ENCODE data around the gene LHX4.

The LHX4 gene

GRCh38 chr1:180282401-180283044 lies 52.5 kb downstream of the LHX4 start:
- Histone ChIP-seq H3K36me3 (ENCODE audit: control insufficient read depth in 1 of 2, insufficient read depth in 2 of 2, low read length in 2 of 2) (peaks cover 5 to 9% of the 10 kb centered on the region in 2 donors), H3K27me3 (ENCODE audit: low read depth, low read length) (no peaks in the 10 kb centered on the region), H3K27ac (ENCODE audit: low read length) (no peak overlapping the region)

GRCh38 chr1:180283098-180283497 lies 53.0 kb downstream of the LHX4 start:
- no peaks in the 10 kb centered on the region for H3K27me3 ChIP-seq (ENCODE audit: low read depth, low read length)
- no peaks in the 10 kb centered on the region for H3K4me1 ChIP-seq (ENCODE audit: control insufficient read depth in 1 of 2, insufficient read depth in 2 of 2, low read length in 2 of 2)
- no peak overlapping the region for H3K4me3 ChIP-seq (ENCODE audit: low read depth in 1 of 2, low read length in 2 of 2)
- H3K36me3 ChIP-seq (ENCODE audit: control insufficient read depth in 1 of 2, insufficient read depth in 2 of 2, low read length in 2 of 2): peaks cover 5 to 9% of the 10 kb centered on the region in 2 donors
- H3K27ac ChIP-seq (ENCODE audit: low read length): no peak overlapping the region
- H3K9me3 ChIP-seq (ENCODE audit: control insufficient read depth in 1 of 2, low read length in 2 of 2): no peaks in the 10 kb centered on the region

More at GRCh38 chr1:180282401-180283044, 52.5 kb downstream of the LHX4 start:
- no peaks in the 10 kb centered on the region for H3K4me1 ChIP-seq (ENCODE audit: control insufficient read depth in 1 of 2, insufficient read depth in 2 of 2, low read length in 2 of 2)
- H3K9me3 ChIP-seq (ENCODE audit: control insufficient read depth in 1 of 2, low read length in 2 of 2): no peaks in the 10 kb centered on the region
- H3K4me3 ChIP-seq (ENCODE audit: low read depth in 1 of 2, low read length in 2 of 2): no peak overlapping the region

GRCh38 chr1:180286417-180286816 lies 56.4 kb downstream of the LHX4 start:
- Histone ChIP-seq H3K27ac (ENCODE audit: low read length) (no peak overlapping the region), H3K36me3 (ENCODE audit: control insufficient read depth in 1 of 2, insufficient read depth in 2 of 2, low read length in 2 of 2) (no peaks in the 10 kb centered on the region), H3K27me3 (ENCODE audit: low read depth, low read length) (no peaks in the 10 kb centered on the region), H3K4me3 (ENCODE audit: low read depth in 1 of 2, low read length in 2 of 2) (no peak overlapping the region), H3K4me1 (ENCODE audit: control insufficient read depth in 1 of 2, insufficient read depth in 2 of 2, low read length in 2 of 2) (no peaks in the 10 kb centered on the region), H3K9me3 (ENCODE audit: control insufficient read depth in 1 of 2, low read length in 2 of 2) (no peaks in the 10 kb centered on the region)

- H3K36me3 ChIP-seq (ENCODE audit: control insufficient read depth in 1 of 2, insufficient read depth in 2 of 2, low read length in 2 of 2): no peaks in the 10 kb centered on the region
- H3K27me3 ChIP-seq (ENCODE audit: low read depth, low read length): no peaks in the 10 kb centered on the region
- no peaks in the 10 kb centered on the region for H3K9me3 ChIP-seq (ENCODE audit: control insufficient read depth in 1 of 2, low read length in 2 of 2)
- H3K27ac ChIP-seq (ENCODE audit: low read length): no peak overlapping the region
- H3K4me3 ChIP-seq (ENCODE audit: low read depth in 1 of 2, low read length in 2 of 2): no peak overlapping the region
- H3K4me1 ChIP-seq (ENCODE audit: control insufficient read depth in 1 of 2, insufficient read depth in 2 of 2, low read length in 2 of 2): no peaks in the 10 kb centered on the region
These were observed 58.1 kb downstream of the LHX4 start for GRCh38 chr1:180287988-180288705.

GRCh38 chr1:180288940-180289339 lies 58.9 kb downstream of the LHX4 start:
- H3K4me1 ChIP-seq (ENCODE audit: control insufficient read depth in 1 of 2, insufficient read depth in 2 of 2, low read length in 2 of 2): no peaks in the 10 kb centered on the region
- H3K27ac ChIP-seq (ENCODE audit: low read length): no peak overlapping the region

GRCh38 chr1:180290265-180291001 lies 60.4 kb downstream of the LHX4 start:
- H3K9me3 ChIP-seq (ENCODE audit: control insufficient read depth in 1 of 2, low read length in 2 of 2): no peaks in the 10 kb centered on the region
- no peaks in the 10 kb centered on the region for H3K27me3 ChIP-seq (ENCODE audit: low read depth, low read length)
- H3K36me3 ChIP-seq (ENCODE audit: control insufficient read depth in 1 of 2, insufficient read depth in 2 of 2, low read length in 2 of 2): no peaks in the 10 kb centered on the region
- no peak overlapping the region for H3K27ac ChIP-seq (ENCODE audit: low read length)
- no peaks in the 10 kb centered on the region for H3K4me1 ChIP-seq (ENCODE audit: control insufficient read depth in 1 of 2, insufficient read depth in 2 of 2, low read length in 2 of 2)
- no peak overlapping the region for H3K4me3 ChIP-seq (ENCODE audit: low read depth in 1 of 2, low read length in 2 of 2)

More at GRCh38 chr1:180288940-180289339, 58.9 kb downstream of the LHX4 start:
- Histone ChIP-seq H3K9me3 (ENCODE audit: control insufficient read depth in 1 of 2, low read length in 2 of 2) (no peaks in the 10 kb centered on the region), H3K4me3 (ENCODE audit: low read depth in 1 of 2, low read length in 2 of 2) (no peak overlapping the region), H3K27me3 (ENCODE audit: low read depth, low read length) (no peaks in the 10 kb centered on the region), H3K36me3 (ENCODE audit: control insufficient read depth in 1 of 2, insufficient read depth in 2 of 2, low read length in 2 of 2) (no peaks in the 10 kb centered on the region)

GRCh38 chr1:180291004-180291403 lies 60.9 kb downstream of the LHX4 start:
- H3K27ac ChIP-seq (ENCODE audit: low read length): no peak overlapping the region

GRCh38 chr1:180294711-180295110 lies 64.6 kb downstream of the LHX4 start:
- Histone ChIP-seq H3K4me1 (ENCODE audit: control insufficient read depth in 1 of 2, insufficient read depth in 2 of 2, low read length in 2 of 2) (no peaks in the 10 kb centered on the region), H3K4me3 (ENCODE audit: low read depth in 1 of 2, low read length in 2 of 2) (no peak overlapping the region), H3K9me3 (ENCODE audit: control insufficient read depth in 1 of 2, low read length in 2 of 2) (no peaks in the 10 kb centered on the region), H3K27ac (ENCODE audit: low read length) (no peak overlapping the region), H3K36me3 (ENCODE audit: control insufficient read depth in 1 of 2, insufficient read depth in 2 of 2, low read length in 2 of 2) (no peaks in the 10 kb centered on the region), H3K27me3 (ENCODE audit: low read depth, low read length) (no peaks in the 10 kb centered on the region)

More at GRCh38 chr1:180291004-180291403, 60.9 kb downstream of the LHX4 start:
- Histone ChIP-seq H3K9me3 (ENCODE audit: control insufficient read depth in 1 of 2, low read length in 2 of 2) (no peaks in the 10 kb centered on the region), H3K36me3 (ENCODE audit: control insufficient read depth in 1 of 2, insufficient read depth in 2 of 2, low read length in 2 of 2) (no peaks in the 10 kb centered on the region), H3K27me3 (ENCODE audit: low read depth, low read length) (no peaks in the 10 kb centered on the region), H3K4me1 (ENCODE audit: control insufficient read depth in 1 of 2, insufficient read depth in 2 of 2, low read length in 2 of 2) (no peaks in the 10 kb centered on the region), H3K4me3 (ENCODE audit: low read depth in 1 of 2, low read length in 2 of 2) (no peak overlapping the region)

- Histone ChIP-seq H3K4me3 (ENCODE audit: low read depth in 1 of 2, low read length in 2 of 2) (no peak overlapping the region), H3K4me1 (ENCODE audit: control insufficient read depth in 1 of 2, insufficient read depth in 2 of 2, low read length in 2 of 2) (no peaks in the 10 kb centered on the region), H3K36me3 (ENCODE audit: control insufficient read depth in 1 of 2, insufficient read depth in 2 of 2, low read length in 2 of 2) (no peaks in the 10 kb centered on the region), H3K27ac (ENCODE audit: low read length) (no peak overlapping the region), H3K9me3 (ENCODE audit: control insufficient read depth in 1 of 2, low read length in 2 of 2) (no peaks in the 10 kb centered on the region), H3K27me3 (ENCODE audit: low read depth, low read length) (no peaks in the 10 kb centered on the region)
These were observed 65.9 kb downstream of the LHX4 start for GRCh38 chr1:180295999-180296398.

- Histone ChIP-seq H3K36me3 (ENCODE audit: control insufficient read depth in 1 of 2, insufficient read depth in 2 of 2, low read length in 2 of 2) (no peaks in the 10 kb centered on the region), H3K27ac (ENCODE audit: low read length) (no peak overlapping the region), H3K4me1 (ENCODE audit: control insufficient read depth in 1 of 2, insufficient read depth in 2 of 2, low read length in 2 of 2) (no peaks in the 10 kb centered on the region), H3K27me3 (ENCODE audit: low read depth, low read length) (no peaks in the 10 kb centered on the region), H3K4me3 (ENCODE audit: low read depth in 1 of 2, low read length in 2 of 2) (no peak overlapping the region), H3K9me3 (ENCODE audit: control insufficient read depth in 1 of 2, low read length in 2 of 2) (no peaks in the 10 kb centered on the region)
These were observed 69.6 kb downstream of the LHX4 start for GRCh38 chr1:180299479-180300221.

All from muscle layer of duodenum (tissue), 2 donors.